PC-9 (cell line): ENCODE results near the gene HLCS. TPM values are rescaled to one million over a fixed set of nuclear protein-coding genes. Genes with fewer than 3 reads are reported as not detected.

Source experiments
- BruUV-seq: library from RNA; stranded (reverse); fragments of 400-500 nt; replicated peaks from 2 replicates; lab custom pipeline; 2021; lab: Mats Ljungman, UMichigan
- CTCF ChIA-PET: fragments of 300-600 bp; sonication (Branson Sonifier 250); formaldehyde crosslinking; loops from one replicate; lab custom pipeline; 2022; ENCODE audit warnings: antibody characterized with exemption; lab: Charles Lee
- POLR2A ChIA-PET: fragments of 300-600 bp; sonication (Branson Sonifier 250); formaldehyde crosslinking; loops from one replicate; lab custom pipeline; 2022; ENCODE audit warnings: antibody characterized with exemption; ENCODE audit not compliant: unreplicated experiment; lab: Charles Lee
- DNase-seq, 2 experiments: peaks; one replicate each; pipeline versions ENCODE4 v3.0.0 to v3.0.0-alpha.2; 2015 to 2022; ENCODE audit warnings: mixed read lengths in 1 of 2
- H2AFZ ChIP-seq: fragments of 200-600 bp; sonication (generic); 2 replicates; pipeline ENCODE4 v1.8.1; 2017; ENCODE audit warnings: antibody characterized with exemption
- H3F3A ChIP-seq: fragments of 200-600 bp; sonication (generic); 2 replicates; pipeline ENCODE4 v1.8.1; 2017; ENCODE audit warnings: antibody characterized with exemption, mild to moderate bottlenecking, low read depth; ENCODE audit not compliant: insufficient read depth
- H3K27ac ChIP-seq: fragments of 200-600 bp; sonication (generic); 2 replicates; pipeline ENCODE4 v1.6.1; 2016; ENCODE audit warnings: mixed run types
- H3K27me3 ChIP-seq: fragments of 200-600 bp; sonication (generic); 2 replicates; pipeline ENCODE4 v1.6.1; 2016; ENCODE audit warnings: low read depth, mixed run types; ENCODE audit not compliant: insufficient read depth
- H3K36me3 ChIP-seq: fragments of 200-600 bp; sonication (generic); 2 replicates; pipeline ENCODE4 v1.6.1; 2016; ENCODE audit warnings: low read depth, mixed run types
- H3K4me1 ChIP-seq: fragments of 200-600 bp; sonication (generic); replicated peaks from 2 replicates; pipeline ENCODE4 v1.6.1; 2016; ENCODE audit warnings: mixed run types; ENCODE audit not compliant: insufficient read depth
- H3K4me2 ChIP-seq: fragments of 200-600 bp; sonication (generic); 2 replicates; pipeline ENCODE4 v1.6.1; 2017; ENCODE audit warnings: mixed run types
- H3K4me3 ChIP-seq: fragments of 200-600 bp; sonication (generic); 2 replicates; pipeline ENCODE4 v1.6.1; 2016; ENCODE audit warnings: mixed run types
- H3K79me2 ChIP-seq: fragments of 200-600 bp; sonication (generic); 2 replicates; pipeline ENCODE4 v1.6.1; 2017; ENCODE audit warnings: low read depth, mixed run types
- H3K9me2 ChIP-seq: fragments of 200-600 bp; sonication (generic); 2 replicates; pipeline ENCODE4 v1.8.1; 2017; ENCODE audit warnings: mild to moderate bottlenecking; ENCODE audit not compliant: insufficient read depth
- H3K9me3 ChIP-seq: fragments of 200-600 bp; sonication (generic); 2 replicates; pipeline ENCODE4 v1.8.1; 2016; ENCODE audit warnings: low read depth; ENCODE audit not compliant: insufficient read depth
- H4K20me1 ChIP-seq: fragments of 200-600 bp; sonication (generic); 2 replicates; pipeline ENCODE4 v1.8.1; 2017; ENCODE audit not compliant: insufficient read depth
- EZH2 ChIP-seq: fragments of 200-600 bp; sonication (generic); IDR thresholded peaks from 2 replicates; pipeline ENCODE4 v1.8.0; 2017; ENCODE audit warnings: antibody characterized with exemption, low read depth
- intact Hi-C: fragments of 100-400 bp; cut with micrococcal nuclease; formaldehyde crosslinking; loops from one replicate; pipeline ENCODE4 v1.10.0; 2022; ENCODE audit not compliant: unreplicated experiment
- total RNA-seq: library from RNA; stranded (reverse); gene quantifications from 2 replicates; pipeline ENCODE4 v1.2.3, GENCODE V29; 2021
- TF ChIP-seq, protein P1 (sequence below): fragments of 200-600 bp; sonication (generic); conservative IDR thresholded peaks from 2 replicates; pipeline ENCODE4 v1.6.1; 2017; ENCODE audit warnings: mixed run types, antibody characterized with exemption, mild to moderate bottlenecking, moderate library complexity

HLCS gene
- total RNA-seq, 1 experiment from 2014 or later = 21.6 TPM

DNA sequence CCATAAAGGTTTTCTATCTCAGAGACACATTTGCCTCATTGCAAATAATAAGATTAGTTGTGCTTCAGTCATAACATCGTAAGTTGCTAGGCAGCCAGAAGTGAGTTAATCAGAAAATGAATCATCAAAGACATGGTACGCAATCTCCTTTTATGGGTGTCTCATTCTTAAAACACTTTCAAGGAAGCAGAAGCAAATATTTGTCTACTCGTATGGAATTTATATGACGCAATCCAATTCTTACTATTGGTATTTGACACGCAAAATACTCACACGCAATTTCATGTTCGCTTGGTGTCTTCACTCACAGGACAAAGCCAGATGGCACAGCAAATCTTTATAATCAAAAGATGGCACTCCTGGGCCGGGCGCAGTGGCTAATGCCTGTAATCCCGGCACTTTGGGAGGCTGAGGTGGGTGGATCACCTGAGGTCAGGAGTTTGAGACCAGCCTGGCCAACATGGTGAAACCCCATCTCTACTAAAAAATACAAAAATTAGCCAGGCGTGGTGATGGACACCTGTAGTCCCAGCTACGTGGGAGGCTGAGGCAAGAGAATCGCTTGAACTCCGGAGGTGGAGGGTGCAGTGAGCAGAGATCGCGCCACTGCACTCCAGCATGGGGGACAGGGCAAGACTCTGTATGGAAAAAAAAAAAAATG lies 56.4 kb downstream of the HLCS start:
- Histone ChIP-seq H3K36me3 (no peaks in the 10 kb centered on the region), H3K4me3 (no peak overlapping the region), H3K27ac (peak overlapping the region; percentile 86), H3K4me1 (peaks cover 16% of the 10 kb centered on the region), H3K27me3 (no peaks in the 10 kb centered on the region), H3K79me2 (peaks cover 20% of the 10 kb centered on the region; the same call in 1 of the 2 replicates), H2AFZ (no peak overlapping the region), H3K9me3 (no peaks in the 10 kb centered on the region), H3K9me2 (no peaks in the 10 kb centered on the region), H4K20me1 (no peaks in the 10 kb centered on the region), H3K4me2 (peak overlapping the region; percentile 62), H3F3A (no peaks in the 10 kb centered on the region; the same call in 1 of the 2 replicates)
- ChIA-PET POLR2A (interaction anchor here (0.6 kb wide), 1 partner anchor 401 kb away, joined by 6 read pairs; no protein-coding TSS in a partner anchor), CTCF (interaction anchor here (0.6 kb wide), 1 partner anchor 511 kb away, joined by 3 read pairs; no protein-coding TSS in a partner anchor)
- TF ChIP-seq EZH2 = no peak
- TF ChIP-seq, protein P1, sequence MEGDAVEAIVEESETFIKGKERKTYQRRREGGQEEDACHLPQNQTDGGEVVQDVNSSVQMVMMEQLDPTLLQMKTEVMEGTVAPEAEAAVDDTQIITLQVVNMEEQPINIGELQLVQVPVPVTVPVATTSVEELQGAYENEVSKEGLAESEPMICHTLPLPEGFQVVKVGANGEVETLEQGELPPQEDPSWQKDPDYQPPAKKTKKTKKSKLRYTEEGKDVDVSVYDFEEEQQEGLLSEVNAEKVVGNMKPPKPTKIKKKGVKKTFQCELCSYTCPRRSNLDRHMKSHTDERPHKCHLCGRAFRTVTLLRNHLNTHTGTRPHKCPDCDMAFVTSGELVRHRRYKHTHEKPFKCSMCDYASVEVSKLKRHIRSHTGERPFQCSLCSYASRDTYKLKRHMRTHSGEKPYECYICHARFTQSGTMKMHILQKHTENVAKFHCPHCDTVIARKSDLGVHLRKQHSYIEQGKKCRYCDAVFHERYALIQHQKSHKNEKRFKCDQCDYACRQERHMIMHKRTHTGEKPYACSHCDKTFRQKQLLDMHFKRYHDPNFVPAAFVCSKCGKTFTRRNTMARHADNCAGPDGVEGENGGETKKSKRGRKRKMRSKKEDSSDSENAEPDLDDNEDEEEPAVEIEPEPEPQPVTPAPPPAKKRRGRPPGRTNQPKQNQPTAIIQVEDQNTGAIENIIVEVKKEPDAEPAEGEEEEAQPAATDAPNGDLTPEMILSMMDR = no peak
- BruUV-seq = TSS peak; percentile 96
- peak; percentile 40 to 97 for DNase-seq
- intact Hi-C loops = loop anchor here (2.0 to 10.0 kb wide), 2 partner anchors 49 to 125 kb away; no protein-coding TSS in a partner anchor

DNA sequence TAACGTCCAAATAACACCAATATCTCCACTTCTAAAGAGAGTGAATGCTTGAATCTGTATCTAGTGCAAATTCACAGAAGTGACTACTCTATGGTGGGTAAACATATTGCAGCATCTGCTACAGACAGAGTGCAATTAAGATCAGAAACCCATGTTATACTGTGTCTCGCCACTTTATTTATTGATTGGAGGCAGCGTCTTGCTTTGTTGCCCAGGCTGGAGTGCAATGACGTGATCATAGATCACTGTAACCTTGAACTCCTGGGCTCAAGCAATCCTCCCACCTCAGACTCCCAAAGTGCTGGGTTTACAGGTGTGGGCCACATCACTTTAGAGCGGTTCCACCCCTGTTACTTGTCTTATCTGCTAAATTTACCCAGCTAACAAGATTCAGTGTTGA lies 57.0 kb downstream of the HLCS start:
- no peaks in the 10 kb centered on the region; the same call in 1 of the 2 replicates for H3F3A ChIP-seq
- intact Hi-C loops = no loop called here
- POLR2A ChIA-PET = interaction anchor here (0.6 kb wide), 1 partner anchor 400 kb away, joined by 6 read pairs; no protein-coding TSS in a partner anchor
- peak overlapping the region; percentile 86 for H3K27ac ChIP-seq
- H3K27me3 ChIP-seq = no peaks in the 10 kb centered on the region
- H3K4me1 ChIP-seq = peaks cover 16% of the 10 kb centered on the region
- peak overlapping the region; percentile 31 for H3K4me2 ChIP-seq
- no peaks in the 10 kb centered on the region for H3K9me2 ChIP-seq
- no peaks in the 10 kb centered on the region for H3K9me3 ChIP-seq
- H4K20me1 ChIP-seq = no peaks in the 10 kb centered on the region; the same call in 1 of the 2 replicates
- TF ChIP-seq, protein P1 = no peak
- TF ChIP-seq EZH2 = no peak
- no peak for DNase-seq
- no peak overlapping the region for H2AFZ ChIP-seq
- H3K4me3 ChIP-seq = no peak overlapping the region
- peaks cover 20% of the 10 kb centered on the region; the same call in 1 of the 2 replicates for H3K79me2 ChIP-seq
- H3K36me3 ChIP-seq = no peaks in the 10 kb centered on the region
- CTCF ChIA-PET = interaction anchor here (0.6 kb wide), 1 partner anchor 511 kb away, joined by 3 read pairs; no protein-coding TSS in a partner anchor
- TSS peak; percentile 93 for BruUV-seq

DNA sequence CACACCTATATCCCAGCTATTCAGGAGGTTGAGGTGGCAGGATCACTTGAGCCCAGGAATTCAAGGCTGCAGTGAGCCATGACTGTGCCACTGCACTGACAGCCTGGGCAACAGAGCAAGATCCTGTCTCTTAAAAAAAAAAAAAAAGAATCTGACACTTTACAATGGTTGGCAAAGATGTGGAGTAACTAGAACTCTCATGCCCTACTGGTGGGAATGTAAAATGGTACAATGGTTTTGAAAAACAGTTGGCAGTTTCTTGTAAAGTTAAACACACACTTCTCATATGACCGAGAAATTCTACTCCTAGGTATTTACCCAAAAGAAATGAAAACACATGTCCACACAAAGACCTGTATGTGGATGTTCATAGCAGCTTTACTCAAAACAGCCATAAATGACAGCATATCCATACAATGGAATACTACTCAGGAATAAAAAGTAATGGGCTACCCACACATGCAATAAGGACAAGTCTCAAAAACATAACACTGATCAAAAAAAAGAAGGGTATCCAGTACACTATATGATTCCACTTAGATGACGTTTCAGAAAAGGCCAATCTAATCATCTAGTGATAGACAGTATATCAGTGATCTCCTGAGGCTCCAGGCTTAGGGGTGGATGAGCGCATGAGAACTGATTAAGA lies 58.1 kb downstream of the HLCS start:
- no peak overlapping the region for H2AFZ ChIP-seq
- POLR2A ChIA-PET = no interaction called here
- no TSS peak for BruUV-seq
- H3K9me3 ChIP-seq = no peaks in the 10 kb centered on the region
- H3F3A ChIP-seq = no peaks in the 10 kb centered on the region; the same call in 1 of the 2 replicates
- H3K4me3 ChIP-seq = no peak overlapping the region
- H3K27ac ChIP-seq = no peak overlapping the region
- intact Hi-C loops = no loop called here
- no peaks in the 10 kb centered on the region; the same call in 1 of the 2 replicates for H4K20me1 ChIP-seq
- peaks cover 20% of the 10 kb centered on the region; the same call in 1 of the 2 replicates for H3K79me2 ChIP-seq
- H3K36me3 ChIP-seq = no peaks in the 10 kb centered on the region
- H3K4me1 ChIP-seq = peaks cover 16% of the 10 kb centered on the region
- H3K27me3 ChIP-seq = no peaks in the 10 kb centered on the region
- H3K9me2 ChIP-seq = no peaks in the 10 kb centered on the region
- peak in 1 of 2 experiments; percentile 36 for DNase-seq
- TF ChIP-seq EZH2 = no peak
- TF ChIP-seq, protein P1 = no peak
- CTCF ChIA-PET = no interaction called here
- no peak overlapping the region for H3K4me2 ChIP-seq
